Ishikawa (cell line): Measurements from ENCODE around the gene OR5K4.

Experiments used
- CEBPB ChIP-seq: IDR thresholded peaks from 2 replicates; pipeline ENCODE4 v1.6.1; 2012
- CREB1 ChIP-seq: IDR thresholded peaks from 2 replicates; pipeline ENCODE4 v1.6.1; 2012; ENCODE audit warnings: low read depth
- EP300 ChIP-seq: IDR thresholded peaks from 2 replicates; pipeline ENCODE4 v1.6.1; 2012; ENCODE audit warnings: borderline replicate concordance
- FOXM1 ChIP-seq: IDR thresholded peaks from 2 replicates; pipeline ENCODE4 v1.6.1; 2012; ENCODE audit warnings: low read depth, borderline replicate concordance
- NFIC ChIP-seq: IDR thresholded peaks from 2 replicates; pipeline ENCODE4 v1.6.1; 2012
- RAD21 ChIP-seq: IDR thresholded peaks from 2 replicates; pipeline ENCODE4 v1.6.1; 2012; ENCODE audit warnings: low read depth
- TAF1 ChIP-seq: IDR thresholded peaks from 2 replicates; pipeline ENCODE4 v1.6.1; 2012; ENCODE audit warnings: low read depth, mild to moderate bottlenecking
- TCF12 ChIP-seq: IDR thresholded peaks from 2 replicates; pipeline ENCODE4 v1.6.1; 2012; ENCODE audit warnings: low read depth
- YY1 ChIP-seq: IDR thresholded peaks from 2 replicates; pipeline ENCODE4 v1.6.1; 2012; ENCODE audit warnings: low read depth
- ZBTB7A ChIP-seq: IDR thresholded peaks from 2 replicates; pipeline ENCODE4 v1.6.1; 2012; ENCODE audit warnings: low read depth
- TF ChIP-seq, protein P1 (sequence below): IDR thresholded peaks from 2 replicates; pipeline ENCODE4 v1.6.1; 2012
- TF ChIP-seq, protein P2 (sequence below): IDR thresholded peaks from 2 replicates; pipeline ENCODE4 v1.6.1; 2012; ENCODE audit warnings: low read depth, mild to moderate bottlenecking
- TF ChIP-seq, protein P3 (sequence below): IDR thresholded peaks from 2 replicates; pipeline ENCODE4 v1.6.1; 2012

DNA sequence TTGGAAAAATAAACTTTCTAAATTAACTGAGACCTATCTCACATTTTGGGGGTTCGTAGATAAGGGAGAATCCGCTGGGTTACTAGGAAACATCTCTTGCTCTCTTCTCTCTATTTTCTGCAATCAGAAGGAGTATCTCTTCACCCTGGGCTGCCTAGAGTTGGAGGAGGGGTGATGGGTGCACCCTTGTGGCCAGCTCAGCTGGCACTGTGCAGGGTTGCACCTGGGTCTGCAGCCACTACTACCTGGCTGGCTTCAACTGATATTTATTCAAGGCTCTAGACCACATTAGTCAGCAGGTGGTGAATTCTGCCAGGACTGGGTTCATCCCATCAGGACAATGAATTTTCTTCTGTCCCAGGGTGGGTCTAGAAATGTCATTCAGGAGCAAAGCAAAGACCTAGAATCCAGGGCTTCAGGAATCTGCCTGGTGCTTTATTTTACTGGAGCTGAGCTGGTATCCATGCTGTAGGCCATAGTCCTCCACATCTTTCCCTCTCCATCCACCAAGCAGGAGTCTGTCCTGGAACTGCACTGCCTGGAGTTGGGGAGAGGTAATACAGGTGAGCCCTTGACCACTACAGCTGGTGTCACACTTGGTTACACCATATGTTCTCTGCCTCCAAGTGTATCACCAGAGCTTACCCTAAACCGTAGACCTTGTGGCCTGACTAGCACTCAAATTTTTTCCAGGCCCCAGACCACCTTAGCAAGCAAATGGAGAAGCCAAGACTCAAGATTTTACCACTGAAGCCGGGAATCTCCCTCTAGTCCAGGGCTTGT lies 14.0 kb downstream of the OR5K4 start:
- TF ChIP-seq YY1 (no peak), TCF12 (no peak), EP300 (no peak), ZBTB7A (no peak), RAD21 (no peak), CEBPB (no peak), CREB1 (no peak), FOXM1 (no peak), TAF1 (no peak), NFIC (no peak)
- TF ChIP-seq, protein P1, sequence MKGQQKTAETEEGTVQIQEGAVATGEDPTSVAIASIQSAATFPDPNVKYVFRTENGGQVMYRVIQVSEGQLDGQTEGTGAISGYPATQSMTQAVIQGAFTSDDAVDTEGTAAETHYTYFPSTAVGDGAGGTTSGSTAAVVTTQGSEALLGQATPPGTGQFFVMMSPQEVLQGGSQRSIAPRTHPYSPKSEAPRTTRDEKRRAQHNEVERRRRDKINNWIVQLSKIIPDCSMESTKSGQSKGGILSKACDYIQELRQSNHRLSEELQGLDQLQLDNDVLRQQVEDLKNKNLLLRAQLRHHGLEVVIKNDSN, result no peak
- TF ChIP-seq, protein P2, sequence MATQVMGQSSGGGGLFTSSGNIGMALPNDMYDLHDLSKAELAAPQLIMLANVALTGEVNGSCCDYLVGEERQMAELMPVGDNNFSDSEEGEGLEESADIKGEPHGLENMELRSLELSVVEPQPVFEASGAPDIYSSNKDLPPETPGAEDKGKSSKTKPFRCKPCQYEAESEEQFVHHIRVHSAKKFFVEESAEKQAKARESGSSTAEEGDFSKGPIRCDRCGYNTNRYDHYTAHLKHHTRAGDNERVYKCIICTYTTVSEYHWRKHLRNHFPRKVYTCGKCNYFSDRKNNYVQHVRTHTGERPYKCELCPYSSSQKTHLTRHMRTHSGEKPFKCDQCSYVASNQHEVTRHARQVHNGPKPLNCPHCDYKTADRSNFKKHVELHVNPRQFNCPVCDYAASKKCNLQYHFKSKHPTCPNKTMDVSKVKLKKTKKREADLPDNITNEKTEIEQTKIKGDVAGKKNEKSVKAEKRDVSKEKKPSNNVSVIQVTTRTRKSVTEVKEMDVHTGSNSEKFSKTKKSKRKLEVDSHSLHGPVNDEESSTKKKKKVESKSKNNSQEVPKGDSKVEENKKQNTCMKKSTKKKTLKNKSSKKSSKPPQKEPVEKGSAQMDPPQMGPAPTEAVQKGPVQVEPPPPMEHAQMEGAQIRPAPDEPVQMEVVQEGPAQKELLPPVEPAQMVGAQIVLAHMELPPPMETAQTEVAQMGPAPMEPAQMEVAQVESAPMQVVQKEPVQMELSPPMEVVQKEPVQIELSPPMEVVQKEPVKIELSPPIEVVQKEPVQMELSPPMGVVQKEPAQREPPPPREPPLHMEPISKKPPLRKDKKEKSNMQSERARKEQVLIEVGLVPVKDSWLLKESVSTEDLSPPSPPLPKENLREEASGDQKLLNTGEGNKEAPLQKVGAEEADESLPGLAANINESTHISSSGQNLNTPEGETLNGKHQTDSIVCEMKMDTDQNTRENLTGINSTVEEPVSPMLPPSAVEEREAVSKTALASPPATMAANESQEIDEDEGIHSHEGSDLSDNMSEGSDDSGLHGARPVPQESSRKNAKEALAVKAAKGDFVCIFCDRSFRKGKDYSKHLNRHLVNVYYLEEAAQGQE, result no peak
- TF ChIP-seq, protein P3, sequence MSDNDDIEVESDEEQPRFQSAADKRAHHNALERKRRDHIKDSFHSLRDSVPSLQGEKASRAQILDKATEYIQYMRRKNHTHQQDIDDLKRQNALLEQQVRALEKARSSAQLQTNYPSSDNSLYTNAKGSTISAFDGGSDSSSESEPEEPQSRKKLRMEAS, result no peak
